ENCODE data around the gene PCDH9.

GRCh38 chr13:66981912-66982311, 248.2 kb downstream of the PCDH9 start:
- TF ChIP-seq ZNF274 (IDR thresholded peaks at IDR 0.05; ENCODE audit: low read depth, low read length) (no peak), YY1 (IDR thresholded peaks at IDR 0.05; ENCODE audit: insufficient read depth, insufficient read length) (no peak), SUZ12 (IDR thresholded peaks at IDR 0.05; ENCODE audit: extremely low read depth, insufficient read depth, insufficient read length) (no peak)

Data from NT2/D1 (cell line).